ENCODE data around the gene SEC24D.

SEC24D gene

GRCh38 chr4:118736900-118737299 is 99.0 kb downstream of the SEC24D start:
- H3K4me3 ChIP-seq (ENCODE audit: low read depth, low read length), result no peak overlapping the region
- H4K8ac ChIP-seq (ENCODE audit: low read depth, low read length), result no peak overlapping the region
- peaks cover 18 to 39% of the 10 kb centered on the region in 2 experiments for H3K36me3 ChIP-seq (ENCODE audit: control insufficient read depth in 1 of 2, insufficient read depth in 2 of 2, low read length in 2 of 2)
- no peaks in the 10 kb centered on the region for H3K27me3 ChIP-seq (ENCODE audit: insufficient read depth, low read length)
- no peak for DNase-seq
- no peak overlapping the region for H3K18ac ChIP-seq (ENCODE audit: low read length)
- H3K4me1 ChIP-seq (ENCODE audit: control insufficient read depth in 1 of 2, insufficient read depth in 2 of 2, low read length in 2 of 2), result no peaks in the 10 kb centered on the region
- no peak overlapping the region for H2BK120ac ChIP-seq (ENCODE audit: insufficient read depth, low read length, poor library complexity)
- no peak overlapping the region for H2AK5ac ChIP-seq (ENCODE audit: low read length)
- H3K14ac ChIP-seq (ENCODE audit: low read length), result no peak overlapping the region
- H3K9ac ChIP-seq (ENCODE audit: low read length), result no peak overlapping the region
- no peak overlapping the region for H4K91ac ChIP-seq (ENCODE audit: low read depth, low read length)
- H2BK12ac ChIP-seq (ENCODE audit: low read length), result no peak overlapping the region
- no peaks in the 10 kb centered on the region for H3K79me2 ChIP-seq (ENCODE audit: control insufficient read depth, insufficient read depth, low read length, poor library complexity)
- no peak overlapping the region for H2AFZ ChIP-seq (ENCODE audit: insufficient read depth, low read length, poor library complexity)
- no peak overlapping the region for H3K27ac ChIP-seq (ENCODE audit: low read depth, low read length)
- no peak overlapping the region for H3K4me2 ChIP-seq (ENCODE audit: low read length)
- H2BK5ac ChIP-seq (ENCODE audit: low read depth, low read length, poor library complexity), result no peak overlapping the region
- no peak overlapping the region for H4K12ac ChIP-seq (ENCODE audit: low read depth, low read length)
- H3K4ac ChIP-seq (ENCODE audit: low read depth, low read length), result no peak overlapping the region
- H3K9me3 ChIP-seq (ENCODE audit: insufficient read depth, low read depth, low read length), result no peaks in the 10 kb centered on the region
- no peak overlapping the region for H3K23ac ChIP-seq (ENCODE audit: low read length)
- peaks cover 2% of the 10 kb centered on the region for H3K79me1 ChIP-seq (ENCODE audit: low read length)

GRCh38 chr4:118734491-118735205 is 101.3 kb downstream of the SEC24D start:
- Histone ChIP-seq H3K23ac (ENCODE audit: low read length) (no peak overlapping the region), H3K14ac (ENCODE audit: low read length) (no peak overlapping the region)
- WGBS (ENCODE audit: extremely low coverage, insufficient coverage, insufficient read length), result no CpG with 5 or more reads among the region's 7 CpGs

GRCh38 chr4:118732591-118733330 is 103.2 kb downstream of the SEC24D start:
- no peak overlapping the region for H3K27ac ChIP-seq (ENCODE audit: low read depth, low read length)
- H2AFZ ChIP-seq (ENCODE audit: insufficient read depth, low read length, poor library complexity), result no peak overlapping the region

More at GRCh38 chr4:118734491-118735205, 101.3 kb downstream of the SEC24D start:
- no peak overlapping the region for H3K4me3 ChIP-seq (ENCODE audit: low read depth, low read length)
- H4K91ac ChIP-seq (ENCODE audit: low read depth, low read length), result no peak overlapping the region
- H3K79me2 ChIP-seq (ENCODE audit: control insufficient read depth, insufficient read depth, low read length, poor library complexity), result no peaks in the 10 kb centered on the region
- peaks cover 18 to 42% of the 10 kb centered on the region in 2 experiments for H3K36me3 ChIP-seq (ENCODE audit: control insufficient read depth in 1 of 2, insufficient read depth in 2 of 2, low read length in 2 of 2)
- H3K9ac ChIP-seq (ENCODE audit: low read length), result no peak overlapping the region
- no peak overlapping the region for H2BK12ac ChIP-seq (ENCODE audit: low read length)
- DNase-seq, result no peak
- H3K4ac ChIP-seq (ENCODE audit: low read depth, low read length), result no peak overlapping the region
- H3K27ac ChIP-seq (ENCODE audit: low read depth, low read length), result no peak overlapping the region
- H4K12ac ChIP-seq (ENCODE audit: low read depth, low read length), result no peak overlapping the region
- no peak overlapping the region for H4K8ac ChIP-seq (ENCODE audit: low read depth, low read length)
- no peak overlapping the region for H2AK5ac ChIP-seq (ENCODE audit: low read length)
- H2AFZ ChIP-seq (ENCODE audit: insufficient read depth, low read length, poor library complexity), result no peak overlapping the region
- no peak overlapping the region for H3K4me2 ChIP-seq (ENCODE audit: low read length)
- no peaks in the 10 kb centered on the region for H3K27me3 ChIP-seq (ENCODE audit: insufficient read depth, low read length)
- H2BK5ac ChIP-seq (ENCODE audit: low read depth, low read length, poor library complexity), result no peak overlapping the region
- H3K9me3 ChIP-seq (ENCODE audit: insufficient read depth, low read depth, low read length), result no peaks in the 10 kb centered on the region
- no peak overlapping the region for H2BK120ac ChIP-seq (ENCODE audit: insufficient read depth, low read length, poor library complexity)
- no peaks in the 10 kb centered on the region for H3K4me1 ChIP-seq (ENCODE audit: control insufficient read depth in 1 of 2, insufficient read depth in 2 of 2, low read length in 2 of 2)
- H3K18ac ChIP-seq (ENCODE audit: low read length), result no peak overlapping the region
- H3K79me1 ChIP-seq (ENCODE audit: low read length), result no peaks in the 10 kb centered on the region

GRCh38 chr4:118730683-118731082 is 105.2 kb downstream of the SEC24D start:
- Histone ChIP-seq H3K23ac (ENCODE audit: low read length) (no peak overlapping the region), H3K4me2 (ENCODE audit: low read length) (no peak overlapping the region), H3K9ac (ENCODE audit: low read length) (no peak overlapping the region), H3K18ac (ENCODE audit: low read length) (no peak overlapping the region), H3K36me3 (ENCODE audit: control insufficient read depth in 1 of 2, insufficient read depth in 2 of 2, low read length in 2 of 2) (peaks cover 17 to 45% of the 10 kb centered on the region in 2 experiments), H4K8ac (ENCODE audit: low read depth, low read length) (no peak overlapping the region), H2AFZ (ENCODE audit: insufficient read depth, low read length, poor library complexity) (no peak overlapping the region), H3K14ac (ENCODE audit: low read length) (no peak overlapping the region), H3K27me3 (ENCODE audit: insufficient read depth, low read length) (no peaks in the 10 kb centered on the region), H4K12ac (ENCODE audit: low read depth, low read length) (no peak overlapping the region), H3K4ac (ENCODE audit: low read depth, low read length) (no peak overlapping the region), H3K9me3 (ENCODE audit: insufficient read depth, low read depth, low read length) (no peaks in the 10 kb centered on the region), H4K91ac (ENCODE audit: low read depth, low read length) (no peak overlapping the region), H3K79me1 (ENCODE audit: low read length) (no peaks in the 10 kb centered on the region), H3K4me1 (ENCODE audit: control insufficient read depth in 1 of 2, insufficient read depth in 2 of 2, low read length in 2 of 2) (no peaks in the 10 kb centered on the region), H2BK12ac (ENCODE audit: low read length) (no peak overlapping the region), H2BK5ac (ENCODE audit: low read depth, low read length, poor library complexity) (no peak overlapping the region), H3K27ac (ENCODE audit: low read depth, low read length) (no peak overlapping the region), H3K4me3 (ENCODE audit: low read depth, low read length) (no peak overlapping the region), H2AK5ac (ENCODE audit: low read length) (no peak overlapping the region), H2BK120ac (ENCODE audit: insufficient read depth, low read length, poor library complexity) (no peak overlapping the region), H3K79me2 (ENCODE audit: control insufficient read depth, insufficient read depth, low read length, poor library complexity) (no peaks in the 10 kb centered on the region)
- no peak for DNase-seq

More at GRCh38 chr4:118732591-118733330, 103.2 kb downstream of the SEC24D start:
- Histone ChIP-seq H2BK12ac (ENCODE audit: low read length) (no peak overlapping the region), H2AK5ac (ENCODE audit: low read length) (no peak overlapping the region), H3K18ac (ENCODE audit: low read length) (no peak overlapping the region), H2BK5ac (ENCODE audit: low read depth, low read length, poor library complexity) (no peak overlapping the region), H2BK120ac (ENCODE audit: insufficient read depth, low read length, poor library complexity) (no peak overlapping the region), H3K79me2 (ENCODE audit: control insufficient read depth, insufficient read depth, low read length, poor library complexity) (no peaks in the 10 kb centered on the region), H3K4me2 (ENCODE audit: low read length) (no peak overlapping the region), H3K79me1 (ENCODE audit: low read length) (no peaks in the 10 kb centered on the region), H3K9me3 (ENCODE audit: insufficient read depth, low read depth, low read length) (no peaks in the 10 kb centered on the region), H3K36me3 (ENCODE audit: control insufficient read depth in 1 of 2, insufficient read depth in 2 of 2, low read length in 2 of 2) (peaks cover 20 to 38% of the 10 kb centered on the region in 2 experiments), H3K27me3 (ENCODE audit: insufficient read depth, low read length) (no peaks in the 10 kb centered on the region), H4K8ac (ENCODE audit: low read depth, low read length) (no peak overlapping the region), H3K9ac (ENCODE audit: low read length) (no peak overlapping the region), H3K4ac (ENCODE audit: low read depth, low read length) (no peak overlapping the region), H4K91ac (ENCODE audit: low read depth, low read length) (no peak overlapping the region), H3K4me3 (ENCODE audit: low read depth, low read length) (no peak overlapping the region), H3K23ac (ENCODE audit: low read length) (no peak overlapping the region), H4K12ac (ENCODE audit: low read depth, low read length) (no peak overlapping the region), H3K14ac (ENCODE audit: low read length) (no peak overlapping the region), H3K4me1 (ENCODE audit: control insufficient read depth in 1 of 2, insufficient read depth in 2 of 2, low read length in 2 of 2) (no peaks in the 10 kb centered on the region)
- no peak for DNase-seq
- WGBS (ENCODE audit: extremely low coverage, insufficient coverage, insufficient read length), result no CpG with 5 or more reads among the region's 3 CpGs
